ENCODE data around the gene GNAQ.

DNA sequence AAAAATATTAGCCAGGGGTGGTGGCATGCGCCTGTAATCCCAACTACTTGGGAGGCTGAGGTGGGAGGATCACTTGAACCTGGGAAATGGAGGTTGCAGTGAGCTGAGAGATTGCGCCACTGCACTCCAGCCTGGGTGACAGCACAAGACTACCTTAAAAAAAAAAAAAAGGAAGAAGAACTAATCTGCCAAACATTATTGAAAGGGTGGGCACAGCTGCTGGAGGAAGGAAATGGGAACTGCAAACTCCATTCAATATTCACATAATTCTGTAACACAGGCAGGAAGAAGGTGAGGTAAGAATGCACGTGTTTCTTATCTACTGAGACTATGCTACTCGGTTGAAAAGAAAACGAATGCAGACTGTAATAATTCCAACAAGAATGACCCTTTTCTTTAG is 262.4 kb downstream of the GNAQ start:
- TF ChIP-seq POLR2A (IDR thresholded peaks at IDR 0.05), result no peak
- TF ChIP-seq, protein P1, sequence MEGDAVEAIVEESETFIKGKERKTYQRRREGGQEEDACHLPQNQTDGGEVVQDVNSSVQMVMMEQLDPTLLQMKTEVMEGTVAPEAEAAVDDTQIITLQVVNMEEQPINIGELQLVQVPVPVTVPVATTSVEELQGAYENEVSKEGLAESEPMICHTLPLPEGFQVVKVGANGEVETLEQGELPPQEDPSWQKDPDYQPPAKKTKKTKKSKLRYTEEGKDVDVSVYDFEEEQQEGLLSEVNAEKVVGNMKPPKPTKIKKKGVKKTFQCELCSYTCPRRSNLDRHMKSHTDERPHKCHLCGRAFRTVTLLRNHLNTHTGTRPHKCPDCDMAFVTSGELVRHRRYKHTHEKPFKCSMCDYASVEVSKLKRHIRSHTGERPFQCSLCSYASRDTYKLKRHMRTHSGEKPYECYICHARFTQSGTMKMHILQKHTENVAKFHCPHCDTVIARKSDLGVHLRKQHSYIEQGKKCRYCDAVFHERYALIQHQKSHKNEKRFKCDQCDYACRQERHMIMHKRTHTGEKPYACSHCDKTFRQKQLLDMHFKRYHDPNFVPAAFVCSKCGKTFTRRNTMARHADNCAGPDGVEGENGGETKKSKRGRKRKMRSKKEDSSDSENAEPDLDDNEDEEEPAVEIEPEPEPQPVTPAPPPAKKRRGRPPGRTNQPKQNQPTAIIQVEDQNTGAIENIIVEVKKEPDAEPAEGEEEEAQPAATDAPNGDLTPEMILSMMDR (IDR thresholded peaks at IDR 0.05), result no peak
